GM12878 (cell line): ENCODE data around the gene A4GNT. TPM values are rescaled to one million over a fixed set of nuclear protein-coding genes. Genes with fewer than 3 reads are reported as not detected.
A peak's percentile ranks its signal among the peaks of the same experiment; 100 is the strongest.

Experiments used
- ATAC-seq: fragments of 200-7000 bp; cut with Tn5 transposase; 3 replicates; pipeline ENCODE4 v1.9.1; 2020; ENCODE audit warnings: mild to moderate bottlenecking, moderate library complexity
- BruUV-seq: library from RNA; stranded (reverse); fragments of 400-500 nt; replicated peaks from 2 replicates; lab custom pipeline; 2021; lab: Mats Ljungman, UMichigan
- CTCF ChIA-PET: fragments of 300-600 bp; sonication (Branson Sonifier 250); formaldehyde crosslinking; extraction: SDS; loops from one replicate; lab custom pipeline; 2021; ENCODE audit warnings: inconsistent platforms; lab: Yijun Ruan, JAX
- POLR2A ChIA-PET: fragments of 350-600 bp; formaldehyde crosslinking; extraction: SDS; loops from one replicate; lab custom pipeline; 2021; ENCODE audit warnings: inconsistent platforms; lab: Charles Lee
- RAD21 ChIA-PET: fragments of 300-600 bp; sonication (Branson Sonifier 250); formaldehyde crosslinking; loops from one replicate; lab custom pipeline; 2023; ENCODE audit warnings: antibody characterized with exemption; ENCODE audit not compliant: unreplicated experiment; lab: Charles Lee
- SMC1A ChIA-PET: fragments of 300-600 bp; sonication (Branson Sonifier 250); formaldehyde crosslinking; loops from one replicate; lab custom pipeline; 2023; ENCODE audit not compliant: unreplicated experiment, uncharacterized antibody; lab: Charles Lee
- DNase-seq: peaks from one replicate; pipeline ENCODE4 v3.0.0-alpha.2; 2011; ENCODE audit warnings: low read depth, low spot score
- FAIRE-seq: peaks from 3 replicates; lab custom pipeline; 2011; peaks lifted over from hg19 to GRCh38; lab: Jason Lieb, UNC
- H2AFZ ChIP-seq: 2 replicates; pipeline ENCODE4 v1.6.0; 2011; ENCODE audit warnings: low read depth, low read length, control low read depth; ENCODE audit not compliant: control insufficient read depth
- H3K27ac ChIP-seq: 2 replicates; pipeline ENCODE4 v1.5.1; 2011; ENCODE audit warnings: control low read depth; ENCODE audit not compliant: control insufficient read depth, insufficient read depth
- H3K27me3 ChIP-seq, 2 experiments: replicated peaks in 1 of 2; 2 replicates each; pipeline versions ENCODE4 v1.6.0 to v1.6.1; 2011; ENCODE audit warnings: low read length in 1 of 2; ENCODE audit not compliant: control insufficient read depth in 2 of 2, insufficient read depth in 2 of 2
- H3K36me3 ChIP-seq, 2 experiments: 2 replicates each; pipeline ENCODE4 v1.5.1; 2011; ENCODE audit warnings: low read length in 1 of 2; ENCODE audit not compliant: control insufficient read depth in 2 of 2, insufficient read depth in 2 of 2
- H3K4me1 ChIP-seq: 2 replicates; pipeline ENCODE4 v1.6.1; 2011; ENCODE audit warnings: mild to moderate bottlenecking, low read length, moderate library complexity, mixed read lengths; ENCODE audit not compliant: control insufficient read depth, insufficient read depth
- H3K4me2 ChIP-seq: 2 replicates; pipeline ENCODE4 v1.6.0; 2011; ENCODE audit warnings: control low read depth; ENCODE audit not compliant: control insufficient read depth, insufficient read depth
- H3K4me3 ChIP-seq: fragments of 200-600 bp; sonication (generic); 2 replicates; pipeline ENCODE4 v1.5.1; 2016
- H3K79me2 ChIP-seq: 2 replicates; pipeline ENCODE4 v1.6.0; 2011; ENCODE audit warnings: low read length; ENCODE audit not compliant: control insufficient read depth, insufficient read depth
- H3K9ac ChIP-seq: 2 replicates; pipeline ENCODE4 v1.8.0; 2011; ENCODE audit warnings: low read length, control low read depth, mixed read lengths; ENCODE audit not compliant: control insufficient read depth, insufficient read depth
- H3K9me3 ChIP-seq: replicated peaks from 3 replicates; pipeline ENCODE4 v1.5.1; 2011; ENCODE audit warnings: mild to moderate bottlenecking, low read length; ENCODE audit not compliant: control insufficient read depth, insufficient read depth
- H4K20me1 ChIP-seq: 2 replicates; pipeline ENCODE4 v1.6.0; 2011; ENCODE audit not compliant: control insufficient read depth, insufficient read depth
- BHLHE40 ChIP-seq, 2 experiments: fragments of 450-650 bp in 1 of 2; IDR thresholded peaks; 2 replicates each; pipeline ENCODE4 v1.6.1; 2011 to 2017; ENCODE audit warnings: low read depth in 2 of 2, borderline replicate concordance in 1 of 2, improper control_type of control experiment in 1 of 2, low read length in 1 of 2, mild to moderate bottlenecking in 1 of 2
- BRCA1 ChIP-seq: IDR thresholded peaks from 2 replicates; pipeline ENCODE4 v1.6.1; 2011; ENCODE audit warnings: low read depth, low read length, improper control_type of control experiment
- HCFC1 ChIP-seq: fragments of 150-350 bp; IDR thresholded peaks from 2 replicates; pipeline ENCODE4 v1.6.1; 2014; ENCODE audit warnings: low read length
- JUNB ChIP-seq: IDR thresholded peaks from 2 replicates; pipeline ENCODE4 v1.6.1; 2016; ENCODE audit warnings: antibody characterized with exemption, mild to moderate bottlenecking
- NR2C1 ChIP-seq: fragments of 450-650 bp; IDR thresholded peaks from 2 replicates; pipeline ENCODE4 v1.6.1; 2017; ENCODE audit warnings: antibody characterized with exemption, mild to moderate bottlenecking, moderate library complexity
- RAD21 ChIP-seq: IDR thresholded peaks from 2 replicates; pipeline ENCODE4 v1.6.1; 2011; ENCODE audit warnings: mild to moderate bottlenecking, low read depth, low read length, moderate library complexity; ENCODE audit not compliant: insufficient read depth
- RCOR1 ChIP-seq: conservative IDR thresholded peaks from 2 replicates; pipeline ENCODE4 v1.6.1; 2012; ENCODE audit warnings: low read depth, low read length, improper control_type of control experiment
- RELA ChIP-seq: fragments of 450-650 bp; IDR thresholded peaks from 2 replicates; pipeline ENCODE4 v1.8.0; 2014; ENCODE audit warnings: borderline replicate concordance; ENCODE audit not compliant: partially characterized antibody
- SMAD1 ChIP-seq: fragments of 450-650 bp; IDR thresholded peaks from 2 replicates; pipeline ENCODE4 v1.6.1; 2018; ENCODE audit warnings: mild to moderate bottlenecking, low read depth; ENCODE audit not compliant: partially characterized antibody
- SMARCA5 ChIP-seq: fragments of 450-650 bp; IDR thresholded peaks from 2 replicates; pipeline ENCODE4 v1.6.1; 2017; ENCODE audit warnings: mild to moderate bottlenecking
- SMC3 ChIP-seq: IDR thresholded peaks from 2 replicates; pipeline ENCODE4 v1.6.1; 2011; ENCODE audit warnings: low read length, improper control_type of control experiment, borderline replicate concordance
- SREBF1 ChIP-seq: IDR thresholded peaks from 2 replicates; pipeline ENCODE4 v1.6.1; 2012; ENCODE audit warnings: mild to moderate bottlenecking, low read length
- SREBF2 ChIP-seq: IDR thresholded peaks from 2 replicates; pipeline ENCODE4 v1.6.1; 2012; ENCODE audit warnings: mild to moderate bottlenecking, low read length
- YBX1 ChIP-seq: fragments of 450-650 bp; IDR thresholded peaks from 2 replicates; pipeline ENCODE4 v1.6.1; 2016; ENCODE audit warnings: antibody characterized with exemption
- ZBED1 ChIP-seq: IDR thresholded peaks from 2 replicates; pipeline ENCODE4 v1.6.1; 2016; ENCODE audit warnings: borderline replicate concordance
- ZNF24 ChIP-seq: fragments of 450-650 bp; IDR thresholded peaks from 2 replicates; pipeline ENCODE4 v1.6.1; 2017; ENCODE audit warnings: antibody characterized with exemption, mild to moderate bottlenecking
- WGBS: methylation state at CpG from one replicate; pipeline ENCODE4 v1.1.6; 2016; ENCODE audit warnings: low lambda C conversion rate; ENCODE audit not compliant: insufficient replicate concordance, insufficient coverage; ENCODE audit errors: missing lambda C conversion rate; 5-methylcytosine and 5-hydroxymethylcytosine counted together
- in situ Hi-C: fragments of 300-500 bp; cut with MboI; formaldehyde crosslinking; loops from 9 replicates; pipeline ENCODE4 v1.14.3; 2018; ENCODE audit warnings: mixed read lengths
- intact Hi-C: fragments of 100-400 bp; cut with micrococcal nuclease; formaldehyde crosslinking; loops from one replicate; pipeline ENCODE4 v1.14.2; 2022; ENCODE audit not compliant: unreplicated experiment
- polyA plus RNA-seq, 11 experiments: library from polyadenylated mRNA; depleted of rRNA in 4 of 11; unstranded in 6 of 11; stranded (reverse) in 5 of 11; fragments of >200 nt; fragmentation: Nextera tagmentation in 4 of 11; fragmentation: Illumina TruSeq in 1 of 11; extraction: Ambion mirVana in 4 of 11; extraction: Trizol in 1 of 11; gene quantifications; 1 replicate in 1 of 11; 2 replicates in 10 of 11; pipeline versions ENCODE4 v1.2.1 to v1.2.3, GENCODE V29; 2011 to 2016; ENCODE audit warnings: inconsistent platforms in 2 of 11, missing spikeins in 2 of 11, low read depth in 1 of 11
- total RNA-seq, 4 experiments: library from RNA; depleted of rRNA in 3 of 4; stranded (reverse); fragments of >200 nt in 3 of 4; fragmentation: Illumina TruSeq in 1 of 4; extraction: Trizol in 1 of 4; gene quantifications; 2 replicates each; pipeline versions ENCODE4 v1.2.1 to v1.2.3, GENCODE V29; 2013 to 2021
- TF ChIP-seq, protein P1 (sequence below): IDR thresholded peaks from 2 replicates; pipeline ENCODE4 v1.6.1; 2011; ENCODE audit warnings: low read depth, low read length, improper control_type of control experiment, borderline replicate concordance
- TF ChIP-seq, protein P2 (sequence below), 3 experiments: IDR thresholded peaks in 2 of 3; conservative IDR thresholded peaks in 1 of 3; 2 replicates each; pipeline ENCODE4 v1.5.1; 2011; ENCODE audit warnings: low read depth in 3 of 3, low read length in 3 of 3, mild to moderate bottlenecking in 3 of 3, control low read depth in 2 of 3, moderate library complexity in 2 of 3, inconsistent platforms in 1 of 3, mixed read lengths in 1 of 3; ENCODE audit not compliant: control insufficient read depth in 2 of 3, insufficient read depth in 1 of 3; ENCODE audit errors: extremely low read depth in 1 of 3
- TF ChIP-seq, protein P3 (sequence below): IDR thresholded peaks from 2 replicates; pipeline ENCODE4 v1.6.1; 2012; ENCODE audit warnings: mild to moderate bottlenecking, low read depth, low read length

A4GNT gene
- total and polyA plus RNA-seq, 10 of the 15 experiments (the other 5 are each of a cell fraction or from before 2014, with no cell fraction given) = not detected

DNA sequence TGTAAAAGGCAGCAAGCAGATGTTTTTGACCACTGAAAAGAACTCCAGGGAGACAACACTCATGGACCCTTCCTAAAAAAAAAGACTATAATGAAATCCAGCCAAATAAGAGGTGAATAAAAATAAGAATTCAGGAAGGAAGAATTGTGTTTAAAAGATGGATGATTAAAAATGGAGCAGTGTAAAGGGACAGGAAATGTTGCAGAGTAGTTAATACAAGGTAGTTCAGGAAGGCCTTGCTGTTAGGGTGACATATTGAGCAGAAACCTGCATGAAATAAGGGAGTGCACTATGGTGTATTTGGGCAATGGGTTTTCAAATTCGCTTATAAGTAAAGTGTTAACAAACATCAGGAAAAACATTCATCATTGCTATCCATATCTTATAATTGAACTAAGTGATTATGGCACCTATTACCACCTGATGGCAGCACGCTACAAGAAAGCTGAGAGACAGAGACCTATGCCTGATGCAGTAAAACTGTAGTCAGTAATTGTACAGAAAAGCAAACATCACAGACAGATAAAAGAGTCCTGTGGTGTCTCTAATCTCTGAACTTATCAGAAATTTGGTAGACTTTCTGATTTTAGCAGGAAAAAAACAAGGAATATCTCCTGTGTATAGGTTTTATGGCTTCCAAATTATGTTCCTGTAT is 48.3 kb upstream of the A4GNT start:
- RAD21 ChIA-PET = no interaction called here
- Histone ChIP-seq H3K36me3 (no peaks in the 10 kb centered on the region), H3K4me2 (no peak overlapping the region), H3K9ac (no peak overlapping the region), H4K20me1 (no peaks in the 10 kb centered on the region), H3K4me1 (no peaks in the 10 kb centered on the region), H3K4me3 (no peak overlapping the region), H3K27me3 (peaks cover 0 to 2% of the 10 kb centered on the region in 2 experiments; a peak in 1 of 4 replicates), H3K9me3 (no peaks in the 10 kb centered on the region), H3K79me2 (no peaks in the 10 kb centered on the region), H2AFZ (no peak overlapping the region), H3K27ac (no peak overlapping the region)
- BruUV-seq = no TSS peak
- intact Hi-C loops (loop anchor here (2.0 to 10.0 kb wide), 3 partner anchors 92 to 234 kb away; no protein-coding TSS in a partner anchor), in situ Hi-C loops (no loop called here)
- POLR2A ChIA-PET = no interaction called here
- SMC1A ChIA-PET = interaction anchor here (0.6 to 1.1 kb wide), 3 partner anchors 17 to 29 kb away, joined by 3 to 4 read pairs (median 3); no protein-coding TSS in a partner anchor
- 0% methylated on average over 2 of the region's 2 CpGs for WGBS
- DNase-seq = no peak
- CTCF ChIA-PET = interaction anchor here (0.8 to 3.1 kb wide), 8 partner anchors 9 to 743 kb away, joined by 3 to 11 read pairs (median 4); no protein-coding TSS in a partner anchor
- ATAC-seq = peak; percentile 94
- peak; percentile 96 for FAIRE-seq
- TF ChIP-seq JUNB (no peak), RAD21 (peak; percentile 87), HCFC1 (no peak), SMAD1 (no peak), RELA (no peak), SMARCA5 (no peak), BRCA1 (no peak), ZNF24 (no peak), YBX1 (no peak), SREBF1 (no peak), NR2C1 (no peak), BHLHE40 (IDR thresholded peaks at IDR 0.05; ENCODE audit: borderline replicate concordance in 1 of 2, low read depth in 2 of 2, low read length in 1 of 2) (no peak), ZBED1 (no peak), SMC3 (peak; percentile 67; the same call in 1 of the 2 replicates), SREBF2 (no peak), RCOR1 (no peak)
- TF ChIP-seq, protein P1, sequence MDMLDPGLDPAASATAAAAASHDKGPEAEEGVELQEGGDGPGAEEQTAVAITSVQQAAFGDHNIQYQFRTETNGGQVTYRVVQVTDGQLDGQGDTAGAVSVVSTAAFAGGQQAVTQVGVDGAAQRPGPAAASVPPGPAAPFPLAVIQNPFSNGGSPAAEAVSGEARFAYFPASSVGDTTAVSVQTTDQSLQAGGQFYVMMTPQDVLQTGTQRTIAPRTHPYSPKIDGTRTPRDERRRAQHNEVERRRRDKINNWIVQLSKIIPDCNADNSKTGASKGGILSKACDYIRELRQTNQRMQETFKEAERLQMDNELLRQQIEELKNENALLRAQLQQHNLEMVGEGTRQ = no peak
- TF ChIP-seq, protein P2, sequence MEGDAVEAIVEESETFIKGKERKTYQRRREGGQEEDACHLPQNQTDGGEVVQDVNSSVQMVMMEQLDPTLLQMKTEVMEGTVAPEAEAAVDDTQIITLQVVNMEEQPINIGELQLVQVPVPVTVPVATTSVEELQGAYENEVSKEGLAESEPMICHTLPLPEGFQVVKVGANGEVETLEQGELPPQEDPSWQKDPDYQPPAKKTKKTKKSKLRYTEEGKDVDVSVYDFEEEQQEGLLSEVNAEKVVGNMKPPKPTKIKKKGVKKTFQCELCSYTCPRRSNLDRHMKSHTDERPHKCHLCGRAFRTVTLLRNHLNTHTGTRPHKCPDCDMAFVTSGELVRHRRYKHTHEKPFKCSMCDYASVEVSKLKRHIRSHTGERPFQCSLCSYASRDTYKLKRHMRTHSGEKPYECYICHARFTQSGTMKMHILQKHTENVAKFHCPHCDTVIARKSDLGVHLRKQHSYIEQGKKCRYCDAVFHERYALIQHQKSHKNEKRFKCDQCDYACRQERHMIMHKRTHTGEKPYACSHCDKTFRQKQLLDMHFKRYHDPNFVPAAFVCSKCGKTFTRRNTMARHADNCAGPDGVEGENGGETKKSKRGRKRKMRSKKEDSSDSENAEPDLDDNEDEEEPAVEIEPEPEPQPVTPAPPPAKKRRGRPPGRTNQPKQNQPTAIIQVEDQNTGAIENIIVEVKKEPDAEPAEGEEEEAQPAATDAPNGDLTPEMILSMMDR (IDR thresholded peaks at IDR 0.05 in 2 of 3, conservative IDR thresholded peaks at IDR 0.05 in 1 of 3; ENCODE audit: control insufficient read depth in 2 of 3, extremely low read depth in 1 of 3, insufficient read depth in 1 of 3, low read depth in 3 of 3, low read length in 3 of 3) = peak; percentile 53 to 82 (median 53); a peak in 4 of 6 replicates
- TF ChIP-seq, protein P3, sequence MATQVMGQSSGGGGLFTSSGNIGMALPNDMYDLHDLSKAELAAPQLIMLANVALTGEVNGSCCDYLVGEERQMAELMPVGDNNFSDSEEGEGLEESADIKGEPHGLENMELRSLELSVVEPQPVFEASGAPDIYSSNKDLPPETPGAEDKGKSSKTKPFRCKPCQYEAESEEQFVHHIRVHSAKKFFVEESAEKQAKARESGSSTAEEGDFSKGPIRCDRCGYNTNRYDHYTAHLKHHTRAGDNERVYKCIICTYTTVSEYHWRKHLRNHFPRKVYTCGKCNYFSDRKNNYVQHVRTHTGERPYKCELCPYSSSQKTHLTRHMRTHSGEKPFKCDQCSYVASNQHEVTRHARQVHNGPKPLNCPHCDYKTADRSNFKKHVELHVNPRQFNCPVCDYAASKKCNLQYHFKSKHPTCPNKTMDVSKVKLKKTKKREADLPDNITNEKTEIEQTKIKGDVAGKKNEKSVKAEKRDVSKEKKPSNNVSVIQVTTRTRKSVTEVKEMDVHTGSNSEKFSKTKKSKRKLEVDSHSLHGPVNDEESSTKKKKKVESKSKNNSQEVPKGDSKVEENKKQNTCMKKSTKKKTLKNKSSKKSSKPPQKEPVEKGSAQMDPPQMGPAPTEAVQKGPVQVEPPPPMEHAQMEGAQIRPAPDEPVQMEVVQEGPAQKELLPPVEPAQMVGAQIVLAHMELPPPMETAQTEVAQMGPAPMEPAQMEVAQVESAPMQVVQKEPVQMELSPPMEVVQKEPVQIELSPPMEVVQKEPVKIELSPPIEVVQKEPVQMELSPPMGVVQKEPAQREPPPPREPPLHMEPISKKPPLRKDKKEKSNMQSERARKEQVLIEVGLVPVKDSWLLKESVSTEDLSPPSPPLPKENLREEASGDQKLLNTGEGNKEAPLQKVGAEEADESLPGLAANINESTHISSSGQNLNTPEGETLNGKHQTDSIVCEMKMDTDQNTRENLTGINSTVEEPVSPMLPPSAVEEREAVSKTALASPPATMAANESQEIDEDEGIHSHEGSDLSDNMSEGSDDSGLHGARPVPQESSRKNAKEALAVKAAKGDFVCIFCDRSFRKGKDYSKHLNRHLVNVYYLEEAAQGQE = no peak
